SK-N-SH (cell line): ENCODE results near the gene VASP.

Experiments
- JUND ChIP-seq: IDR thresholded peaks from 2 replicates; pipeline ENCODE4 v1.4.0; 2012
- MXI1 ChIP-seq: IDR thresholded peaks from 2 replicates; pipeline ENCODE4 v1.6.1; 2012; ENCODE audit warnings: mild to moderate bottlenecking, low read depth, low read length, improper control_type of control experiment
- NRF1 ChIP-seq: IDR thresholded peaks from 2 replicates; pipeline ENCODE4 v1.6.1; 2012; ENCODE audit warnings: low read depth, mild to moderate bottlenecking, low read length
- POLR2AphosphoS5 ChIP-seq: IDR thresholded peaks from 2 replicates; pipeline ENCODE4 v1.6.1; 2012; ENCODE audit warnings: low read depth, low read length
- TAF1 ChIP-seq: IDR thresholded peaks from 2 replicates; pipeline ENCODE4 v1.6.1; 2012; ENCODE audit warnings: low read depth, mild to moderate bottlenecking, low read length, moderate library complexity, borderline replicate concordance
- TF ChIP-seq, protein P1 (sequence below): fragments of 200-600 bp; sonication (generic); IDR thresholded peaks from 2 replicates; pipeline ENCODE4 v1.6.1; 2017; ENCODE audit warnings: antibody characterized with exemption, mild to moderate bottlenecking, moderate library complexity

GRCh38 chr19:45472563-45473366, 34.5 kb upstream of the VASP start:
- TF ChIP-seq, protein P1, sequence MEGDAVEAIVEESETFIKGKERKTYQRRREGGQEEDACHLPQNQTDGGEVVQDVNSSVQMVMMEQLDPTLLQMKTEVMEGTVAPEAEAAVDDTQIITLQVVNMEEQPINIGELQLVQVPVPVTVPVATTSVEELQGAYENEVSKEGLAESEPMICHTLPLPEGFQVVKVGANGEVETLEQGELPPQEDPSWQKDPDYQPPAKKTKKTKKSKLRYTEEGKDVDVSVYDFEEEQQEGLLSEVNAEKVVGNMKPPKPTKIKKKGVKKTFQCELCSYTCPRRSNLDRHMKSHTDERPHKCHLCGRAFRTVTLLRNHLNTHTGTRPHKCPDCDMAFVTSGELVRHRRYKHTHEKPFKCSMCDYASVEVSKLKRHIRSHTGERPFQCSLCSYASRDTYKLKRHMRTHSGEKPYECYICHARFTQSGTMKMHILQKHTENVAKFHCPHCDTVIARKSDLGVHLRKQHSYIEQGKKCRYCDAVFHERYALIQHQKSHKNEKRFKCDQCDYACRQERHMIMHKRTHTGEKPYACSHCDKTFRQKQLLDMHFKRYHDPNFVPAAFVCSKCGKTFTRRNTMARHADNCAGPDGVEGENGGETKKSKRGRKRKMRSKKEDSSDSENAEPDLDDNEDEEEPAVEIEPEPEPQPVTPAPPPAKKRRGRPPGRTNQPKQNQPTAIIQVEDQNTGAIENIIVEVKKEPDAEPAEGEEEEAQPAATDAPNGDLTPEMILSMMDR, result no peak
- TF ChIP-seq MXI1, result no peak
- no peak for TF ChIP-seq TAF1
- no peak for TF ChIP-seq JUND
- TF ChIP-seq POLR2AphosphoS5, result no peak
- no peak for TF ChIP-seq NRF1
